Measurements from ENCODE around the gene LCE2D. TPM values are rescaled to one million over a fixed set of nuclear protein-coding genes. Genes with fewer than 3 reads are reported as not detected.
"Not testable (repeated sequence)": the region's sequence is repeated elsewhere in the genome, so short reads cannot be mapped to it uniquely, and the experiment has no call there.

LCE2D gene, protein sequence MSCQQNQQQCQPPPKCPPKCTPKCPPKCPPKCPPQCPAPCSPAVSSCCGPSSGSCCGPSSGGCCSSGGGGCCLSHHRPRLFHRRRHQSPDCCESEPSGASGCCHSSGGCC
- total RNA-seq (2014; rRNA removed; shearing (Covaris generic)), result not detected in 2 replicates
- polyA plus RNA-seq (2014; cell fraction: nucleus; rRNA removed), result not detected in 2 replicates

DNA sequence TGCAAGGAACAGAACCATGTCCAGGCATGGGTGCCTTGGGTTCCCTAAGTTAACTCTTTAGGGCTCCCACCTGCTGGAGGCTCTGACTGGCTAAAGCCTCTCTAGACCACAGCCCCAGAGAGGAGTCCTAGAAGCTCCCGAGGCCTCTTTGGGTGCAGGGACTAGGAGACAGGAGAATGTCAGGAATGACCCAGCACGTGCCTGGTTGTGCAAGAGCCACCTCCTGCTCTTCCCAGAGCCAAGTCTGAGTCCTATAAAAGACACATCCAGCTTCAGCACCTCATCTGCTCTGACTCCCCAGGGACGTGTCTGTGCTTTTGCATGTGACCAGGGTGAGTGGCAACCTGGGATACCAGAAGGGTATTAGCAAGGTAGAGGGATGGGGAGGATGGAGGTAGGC, at the start of gene LCE2D:
TSS of gene LCE2D (plus strand) at position 283 of the 400 bp plus-strand sequence. CDS start 726 bp downstream, outside the sequence.
- DNase-seq (ENCODE audit: extremely low read depth, low read depth), result no peak

DNA sequence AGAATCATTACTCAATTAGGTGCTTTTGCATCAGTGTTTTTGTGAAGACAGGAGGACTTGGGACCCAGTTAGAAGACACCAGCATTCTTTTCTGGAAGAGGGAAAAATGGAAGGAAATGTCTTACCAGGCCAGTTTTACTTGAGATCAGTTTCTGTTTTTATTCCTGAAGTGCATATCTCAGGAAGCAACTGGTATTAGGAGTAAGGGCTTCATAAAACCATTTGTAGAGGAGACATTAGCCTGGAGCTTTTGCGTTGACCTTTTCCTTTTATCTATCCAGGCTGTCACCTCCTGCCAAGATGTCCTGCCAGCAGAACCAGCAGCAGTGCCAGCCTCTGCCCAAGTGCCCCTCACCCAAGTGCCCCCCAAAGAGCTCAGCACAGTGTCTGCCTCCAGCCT, 49.7 kb upstream of the LCE2D start, which contains the start of gene LCE3B:
TSS of gene LCE3B (plus strand) at position 301 of the 400 bp plus-strand sequence. CDS start at position 301, 0 bp downstream.
- no peak for DNase-seq (ENCODE audit: extremely low read depth, low read depth)

DNA sequence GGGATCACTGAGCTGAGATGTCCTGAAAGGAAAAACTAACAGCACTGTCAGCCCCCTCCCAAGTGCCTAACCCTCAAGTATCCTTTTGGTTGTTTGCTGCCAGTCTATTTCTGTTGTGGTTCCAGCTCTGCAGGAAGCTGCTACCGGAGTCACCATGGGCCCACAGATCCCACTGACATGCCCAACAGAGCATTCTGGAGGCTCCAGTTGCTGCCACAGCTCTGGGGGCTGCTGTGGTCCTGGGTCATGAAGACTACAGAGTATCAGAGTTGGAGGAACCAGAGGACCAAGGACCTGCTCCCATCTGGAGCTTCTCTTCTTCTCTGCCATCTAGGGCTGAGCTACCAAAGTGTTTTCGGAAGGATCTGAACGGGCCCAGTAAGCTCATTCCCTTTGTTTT, 41.2 kb upstream of the LCE2D start:
- no peak for DNase-seq (ENCODE audit: extremely low read depth, low read depth)

DNA sequence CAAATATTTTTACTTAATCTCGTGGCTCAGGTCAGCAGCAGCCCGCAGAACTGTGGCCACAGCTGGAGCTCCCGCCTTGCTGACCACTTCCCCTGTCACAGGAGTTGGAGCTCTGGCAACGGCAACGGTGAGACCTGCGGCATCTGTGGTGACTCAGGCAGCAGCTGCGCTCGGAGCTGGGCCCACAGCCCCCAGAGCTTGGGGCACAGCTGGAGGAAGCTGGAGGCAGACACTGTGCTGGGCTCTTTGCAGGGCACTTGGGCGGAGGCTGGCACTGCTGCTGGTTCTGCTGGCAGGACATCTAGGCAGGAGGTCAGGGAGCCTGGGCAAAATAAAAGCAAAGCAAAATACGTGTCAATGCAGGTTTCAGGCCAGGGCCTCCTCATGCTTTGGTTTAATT, 40.4 kb upstream of the LCE2D start, which contains the start of gene LCE3A:
TSS of gene LCE3A (minus strand) at position 301 of the 400 bp plus-strand sequence. CDS start at position 301, 0 bp downstream.
- DNase-seq (ENCODE audit: extremely low read depth, low read depth), result no peak

DNA sequence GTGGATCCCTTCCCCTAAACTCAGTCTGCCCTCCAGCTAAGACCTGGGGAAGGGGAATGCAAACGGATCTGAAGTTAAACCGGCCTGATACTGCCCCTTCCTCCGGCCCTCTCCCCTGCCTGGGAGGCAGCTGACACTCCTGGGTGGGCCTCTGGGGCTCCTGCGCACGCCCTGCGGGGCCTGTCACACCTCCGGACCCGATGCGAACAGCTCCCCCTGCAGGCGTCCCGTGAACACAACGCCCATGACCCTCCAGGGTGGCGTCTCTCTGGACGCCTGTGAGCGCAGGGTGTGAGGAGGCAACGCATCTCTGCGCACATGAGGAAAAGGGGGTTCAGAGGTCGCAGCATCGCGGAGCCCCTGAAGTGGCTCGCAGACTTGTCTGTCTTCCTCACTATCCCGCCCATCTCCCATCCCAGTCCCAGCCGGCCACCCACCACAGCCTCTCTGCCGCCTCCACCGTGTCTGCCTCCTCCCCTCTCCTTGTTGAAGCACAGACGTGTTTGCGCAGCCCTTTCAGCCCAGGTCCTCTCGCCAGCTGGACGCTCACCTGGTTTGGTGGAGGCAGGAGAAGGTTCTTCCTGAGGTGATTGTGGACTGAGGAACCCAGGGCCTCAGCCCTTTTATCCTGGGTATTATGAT, 39.9 kb upstream of the LCE2D start:
- DNase-seq (ENCODE audit: extremely low read depth, low read depth), result no peak

DNA sequence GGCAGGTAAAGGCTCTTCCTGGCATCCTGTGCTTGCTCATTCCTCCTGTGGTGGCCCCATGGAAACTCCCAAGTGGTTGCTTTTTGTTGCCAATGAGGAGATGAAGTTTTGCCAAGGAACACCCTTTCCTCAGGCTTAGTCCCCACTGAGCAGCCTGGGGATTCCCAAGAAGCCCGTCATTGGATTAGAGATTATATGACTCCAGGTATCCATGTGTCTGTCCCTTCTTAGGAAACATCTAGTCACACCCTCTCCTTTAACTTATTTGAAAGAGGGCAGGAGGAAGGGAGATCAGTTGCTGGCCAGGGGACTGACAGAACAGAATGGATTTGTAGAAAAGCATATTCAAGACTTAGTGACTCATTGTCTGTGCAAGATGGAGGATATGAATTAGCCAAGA, 36.4 kb upstream of the LCE2D start:
- no peak for DNase-seq (ENCODE audit: extremely low read depth, low read depth)

DNA sequence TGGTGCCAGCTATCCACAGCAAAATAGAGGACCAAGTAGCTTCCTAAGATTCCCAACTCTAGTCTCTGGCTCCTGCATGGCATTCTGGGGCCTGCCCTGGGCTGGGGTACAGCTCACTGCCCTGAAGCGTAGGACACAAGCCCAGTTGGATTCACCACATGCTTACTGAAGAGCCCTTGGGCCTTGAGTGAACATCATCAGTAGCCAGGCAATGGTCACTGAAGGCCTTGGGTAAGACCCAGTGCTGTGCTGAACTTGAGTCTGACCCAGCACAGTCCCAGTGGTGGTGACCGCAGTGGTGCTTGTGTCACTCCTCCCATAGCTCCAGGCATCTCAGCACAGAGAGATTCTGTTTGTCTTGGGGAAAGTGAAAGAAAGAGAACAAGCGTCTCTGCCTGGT, 32.6 kb upstream of the LCE2D start:
- no peak for DNase-seq (ENCODE audit: extremely low read depth, low read depth)

DNA sequence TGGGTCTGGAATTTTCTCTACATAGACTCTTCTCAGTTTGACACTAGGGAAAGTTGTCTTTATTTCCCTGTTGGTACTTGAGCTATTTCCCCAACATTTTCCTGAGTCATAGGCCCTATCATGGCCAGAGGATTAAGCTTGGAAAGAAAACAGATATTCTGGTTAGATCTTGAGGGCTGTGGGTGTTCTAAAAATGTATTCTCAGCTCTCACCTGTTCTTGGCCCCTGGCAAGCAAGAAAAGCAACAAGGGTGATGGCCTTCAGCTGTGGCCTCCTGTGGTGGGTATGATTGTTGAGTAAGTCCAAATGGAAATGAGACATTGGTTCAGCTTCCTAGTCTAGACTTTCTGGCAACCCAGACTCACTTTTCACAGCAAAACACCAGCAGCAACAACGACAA, 22.8 kb upstream of the LCE2D start:
- no peak for DNase-seq (ENCODE audit: extremely low read depth, low read depth)

DNA sequence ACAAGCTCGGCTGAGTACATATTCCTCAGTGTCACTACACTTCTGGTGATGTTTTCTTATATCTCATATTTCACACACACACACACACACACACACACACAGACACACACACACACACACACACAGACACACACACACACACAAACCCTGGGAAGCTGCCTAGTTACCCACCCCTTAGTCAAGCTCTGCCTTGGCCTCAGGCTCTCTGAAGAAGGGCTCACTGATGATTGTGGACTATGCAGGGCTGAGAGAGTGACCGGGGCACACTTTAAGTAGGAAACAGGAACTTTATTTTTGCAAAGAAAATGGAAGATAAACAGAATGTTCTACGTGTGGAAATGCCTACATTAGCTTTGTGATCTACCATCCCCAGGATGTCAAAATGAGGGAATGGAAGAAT, 19.2 kb upstream of the LCE2D start:
- DNase-seq (ENCODE audit: extremely low read depth, low read depth), result no peak

DNA sequence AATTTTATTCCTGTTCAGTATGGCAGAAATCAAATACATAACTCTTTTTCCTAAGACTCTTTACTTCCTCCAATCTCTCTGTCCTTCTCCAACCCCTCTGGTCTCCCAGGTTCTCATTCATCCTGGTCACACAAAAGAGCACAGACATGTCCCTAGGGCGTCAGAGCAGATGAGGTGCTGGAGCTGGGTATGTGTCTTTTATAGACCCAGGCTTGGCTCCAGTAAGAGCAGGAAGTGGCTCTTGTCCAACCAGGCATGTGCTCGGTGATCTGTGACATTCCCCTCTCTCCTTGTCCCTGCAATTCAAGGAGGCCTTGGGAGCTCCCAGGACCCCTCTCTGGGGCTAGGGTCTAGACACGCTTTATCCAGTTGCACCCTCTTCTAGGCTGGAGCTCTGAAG, 18.0 kb upstream of the LCE2D start:
- no peak for DNase-seq (ENCODE audit: extremely low read depth, low read depth)

DNA sequence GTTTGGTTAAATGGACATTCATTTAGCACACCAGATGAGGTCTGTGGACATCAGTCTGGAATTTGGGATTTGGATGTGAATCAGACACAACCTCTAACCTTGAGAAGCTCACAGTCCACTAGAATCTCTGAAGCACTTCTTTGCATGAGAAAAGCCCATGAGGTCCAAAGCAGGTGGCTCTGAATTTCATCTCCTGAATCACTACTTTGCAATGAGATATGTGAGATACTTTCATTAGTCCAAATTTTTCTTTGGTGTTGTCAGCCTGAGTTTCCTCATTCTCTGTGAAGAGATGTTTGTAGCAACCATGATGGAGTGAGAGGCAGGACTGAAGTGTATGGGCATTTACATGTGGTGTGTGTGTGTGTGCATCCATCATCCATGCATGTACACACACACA, 16.5 kb upstream of the LCE2D start:
- DNase-seq (ENCODE audit: extremely low read depth, low read depth), result no peak

DNA sequence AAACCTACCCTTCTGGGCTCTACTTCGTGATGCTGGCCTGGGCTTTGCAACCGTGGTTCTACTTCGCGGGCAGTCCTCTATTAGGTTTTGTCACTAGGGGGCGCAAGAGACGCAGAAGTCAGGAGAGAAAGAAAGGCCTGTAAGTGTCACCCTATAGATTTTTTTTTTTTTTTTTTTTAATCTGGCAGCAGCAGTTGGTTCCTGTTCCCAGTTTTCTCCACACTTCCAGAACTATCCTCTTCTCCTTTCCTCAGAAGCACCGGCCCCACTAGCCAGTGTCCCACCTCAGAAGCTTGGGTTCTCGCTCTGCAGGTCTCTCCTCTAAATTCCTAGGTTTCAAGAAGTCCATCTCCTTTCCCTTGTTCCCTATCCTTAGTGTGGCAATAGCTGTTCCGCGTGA, 9.1 kb upstream of the LCE2D start:
- peak; percentile 70 for DNase-seq (ENCODE audit: extremely low read depth, low read depth)

DNA sequence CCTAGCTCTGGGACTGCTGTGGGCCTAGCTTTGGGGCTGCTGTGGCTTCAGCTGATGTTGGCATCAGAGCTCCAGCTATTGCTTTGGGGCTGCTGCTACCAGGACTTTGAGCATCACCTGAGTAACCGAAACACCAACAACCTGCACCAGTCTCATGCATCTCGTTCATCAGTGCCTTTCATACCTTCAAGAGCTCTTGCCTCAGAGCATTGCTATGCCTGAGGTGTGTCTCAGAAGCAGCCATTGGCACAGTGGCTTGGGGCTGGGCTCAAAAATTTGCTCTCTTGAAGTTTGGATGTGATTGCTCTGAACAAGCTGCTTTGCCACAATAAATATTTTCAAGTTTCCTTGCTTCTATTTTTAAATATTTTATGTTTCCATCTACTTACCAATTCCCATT, 6.7 kb upstream of the LCE2D start:
- no peak for DNase-seq (ENCODE audit: extremely low read depth, low read depth)

DNA sequence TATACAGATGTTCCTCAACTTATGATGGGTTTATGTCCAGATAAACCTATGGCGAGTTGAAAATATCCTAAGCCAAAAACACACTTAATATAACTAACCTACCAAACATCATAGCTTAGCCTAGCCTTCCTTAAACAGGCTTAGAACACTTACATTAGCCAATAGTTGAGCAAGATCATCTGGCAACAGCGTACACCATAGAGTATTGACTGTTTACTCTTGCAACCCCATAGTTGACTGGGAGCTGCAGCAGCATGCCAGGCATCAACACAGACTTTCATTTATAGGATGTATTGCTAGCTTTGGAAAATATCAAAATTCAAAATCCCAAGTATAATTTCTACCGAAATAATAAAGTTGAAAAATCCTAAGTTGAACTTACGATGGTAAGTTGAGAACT, 5.5 kb upstream of the LCE2D start:
- no peak for DNase-seq (ENCODE audit: extremely low read depth, low read depth)

DNA sequence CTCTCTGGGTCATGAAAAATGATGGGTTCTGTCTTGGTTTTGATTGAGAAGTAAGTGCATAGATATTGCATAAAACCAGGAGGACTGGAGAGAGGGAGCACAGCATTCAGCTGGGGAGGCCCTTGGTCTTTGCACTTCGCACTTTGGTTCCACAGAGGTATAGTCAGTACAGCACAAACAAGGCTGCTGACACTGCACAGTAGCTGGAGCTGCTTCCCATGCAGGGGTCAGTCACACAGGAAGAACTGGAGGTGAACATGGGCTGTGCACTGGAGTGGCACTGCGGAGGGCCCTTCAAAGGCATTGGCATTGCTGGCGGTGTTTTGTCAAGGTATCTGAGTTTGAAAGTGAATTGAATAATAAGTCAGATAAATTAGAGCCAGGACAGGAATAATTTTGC, 4.5 kb upstream of the LCE2D start:
- no peak for DNase-seq (ENCODE audit: extremely low read depth, low read depth)

DNA sequence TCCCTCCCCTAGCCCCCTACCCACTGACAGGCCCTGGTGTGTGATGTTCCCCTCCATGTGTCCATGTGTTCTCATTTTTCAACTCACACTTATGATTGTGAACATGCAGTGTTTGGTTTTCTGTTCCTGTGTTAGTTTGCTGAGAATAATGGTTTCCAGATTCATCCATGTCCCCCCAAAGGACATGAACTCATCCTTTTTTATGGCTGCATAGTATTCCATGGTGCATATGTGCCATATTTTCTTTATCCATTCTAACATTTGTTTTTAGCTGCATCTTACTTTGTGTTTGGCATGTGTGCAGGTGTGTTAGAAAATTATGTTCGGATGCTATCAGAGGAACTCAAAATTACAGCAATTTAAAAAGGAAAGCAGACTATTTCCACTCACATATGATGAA, 3.0 kb downstream of the LCE2D start:
- DNase-seq (ENCODE audit: extremely low read depth, low read depth), result not testable (repeated sequence)

DNA sequence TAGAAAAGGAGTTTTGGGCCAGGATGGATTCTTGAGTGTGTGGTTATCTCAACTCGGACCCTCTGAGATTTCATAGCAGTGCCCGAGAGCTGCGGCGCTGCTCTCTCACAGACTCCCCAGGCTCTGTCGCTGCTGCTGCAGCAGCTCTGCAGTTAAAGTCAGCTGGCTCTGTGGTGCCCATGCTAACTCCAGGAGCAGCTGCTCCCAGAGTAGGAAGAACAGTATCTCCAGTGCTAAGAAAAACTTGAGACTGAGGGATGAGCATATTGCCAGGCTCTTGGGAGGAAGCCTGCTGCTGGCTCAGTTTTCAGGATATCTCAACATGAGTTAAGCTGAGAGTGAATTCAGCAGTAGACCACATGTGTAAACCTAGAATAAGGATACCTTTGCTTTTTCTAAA, 4.5 kb downstream of the LCE2D start:
- no peak for DNase-seq (ENCODE audit: extremely low read depth, low read depth)

DNA sequence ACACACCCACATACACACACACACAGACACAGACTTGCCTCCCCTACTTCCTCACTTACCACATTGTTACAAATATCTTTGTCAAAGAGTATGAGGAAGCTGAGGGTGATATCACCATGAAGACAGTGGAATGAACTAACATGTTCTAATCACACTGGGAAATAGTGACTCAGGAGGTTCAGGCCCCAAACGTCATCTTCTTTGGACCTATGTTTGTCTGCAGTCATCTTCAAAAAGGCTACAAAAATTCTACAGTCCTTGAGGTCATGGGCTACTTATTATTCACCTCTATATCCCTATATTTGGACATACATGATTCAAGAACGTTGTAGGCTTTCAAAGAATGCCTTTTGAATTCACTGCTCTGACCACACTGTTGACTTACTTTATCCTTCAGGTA, 9.8 kb downstream of the LCE2D start:
- DNase-seq (ENCODE audit: extremely low read depth, low read depth), result no peak

DNA sequence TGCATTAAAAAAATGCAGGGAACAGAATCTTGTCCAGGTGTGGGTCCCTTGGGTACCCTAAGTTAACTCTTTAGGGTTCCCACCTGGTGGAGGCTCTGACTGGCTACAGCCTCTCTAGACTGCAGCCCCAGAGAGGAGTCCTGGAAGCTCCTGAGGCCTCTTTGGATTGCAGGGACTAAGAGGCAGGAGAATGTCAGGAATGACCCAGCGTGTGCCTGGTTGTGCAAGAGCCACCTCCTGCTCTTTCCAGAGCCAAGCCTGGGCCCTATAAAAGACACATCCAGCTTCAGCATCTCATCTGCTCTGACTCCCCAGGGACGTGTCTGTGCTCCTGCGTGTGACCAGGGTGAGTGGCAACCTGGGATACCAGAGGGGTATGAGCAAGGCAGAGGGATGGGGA, 11.8 kb downstream of the LCE2D start, which contains the start of gene LCE2C:
TSS of gene LCE2C (plus strand) at position 297 of the 400 bp plus-strand sequence. CDS start 737 bp downstream, outside the sequence.
- not testable (repeated sequence) for DNase-seq (ENCODE audit: extremely low read depth, low read depth)

DNA sequence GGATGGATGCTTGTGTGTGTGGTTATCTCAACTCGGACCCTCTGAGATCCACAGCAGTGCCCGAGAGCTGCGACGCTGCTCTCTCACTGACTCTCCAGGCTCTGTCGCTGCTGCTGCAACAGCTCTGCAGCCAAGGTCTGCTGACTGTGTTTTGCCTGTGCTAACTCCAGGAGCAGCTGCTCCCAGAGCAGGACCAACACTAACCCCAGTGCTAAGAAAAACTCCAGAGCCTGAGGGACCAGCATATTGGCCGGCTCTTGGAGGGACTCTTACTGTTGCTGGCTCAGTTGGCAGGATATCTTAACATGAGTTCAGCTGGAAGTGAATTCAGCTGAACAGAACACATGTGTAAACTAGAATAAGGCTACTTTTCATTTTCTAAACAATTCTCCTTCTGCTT, 16.3 kb downstream of the LCE2D start:
- no peak for DNase-seq (ENCODE audit: extremely low read depth, low read depth)

DNA sequence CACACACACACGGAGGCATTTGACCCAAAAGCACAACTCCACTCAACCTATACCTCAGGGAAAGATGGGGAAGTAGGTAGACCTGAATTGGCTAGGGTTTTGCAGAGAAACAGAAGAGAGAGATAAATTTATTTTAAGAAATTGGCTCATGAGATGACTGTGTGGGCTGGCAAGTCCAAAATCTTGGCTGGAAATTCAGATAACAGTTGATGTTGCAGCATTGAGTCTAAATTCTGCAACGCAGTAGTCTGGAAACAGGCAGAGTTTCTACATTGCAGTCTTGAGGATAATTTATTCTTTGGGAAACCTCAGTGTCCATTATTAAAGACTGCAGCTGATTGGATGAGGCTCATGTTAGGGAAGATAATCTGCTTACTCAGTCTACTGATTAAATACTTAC, 18.4 kb downstream of the LCE2D start:
- no peak for DNase-seq (ENCODE audit: extremely low read depth, low read depth)

DNA sequence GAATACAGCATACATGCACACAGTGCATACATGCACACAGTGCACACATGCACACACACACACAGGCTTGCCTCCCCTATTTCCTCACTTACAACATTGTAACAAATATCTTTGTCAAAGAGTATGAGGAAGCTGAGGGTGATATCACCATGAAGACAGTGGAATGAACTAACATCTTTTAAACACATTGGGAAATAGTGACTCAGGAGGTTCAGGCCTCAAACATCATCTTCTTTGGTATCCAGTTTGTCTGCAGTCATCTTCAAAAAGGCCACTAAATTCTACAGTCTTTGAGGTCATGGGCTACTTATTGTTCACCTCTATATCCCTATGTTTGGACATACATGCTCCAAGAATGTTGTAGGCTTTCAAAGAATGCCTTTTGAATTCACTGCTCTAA, 20.7 kb downstream of the LCE2D start:
- no peak for DNase-seq (ENCODE audit: extremely low read depth, low read depth)
